ENCODE data around the gene CD69.

GRCh38 chr12:9718968-9719367 lies 41.7 kb downstream of the CD69 start:
- TF ChIP-seq CTCF (conservative IDR thresholded peaks at IDR 0.05; ENCODE audit: low read length) (no peak), EZH2phosphoT487 (IDR thresholded peaks at IDR 0.05; ENCODE audit: borderline replicate concordance) (no peak)
